GM10847 (cell line): ENCODE measurements around the gene EPHB2.

Experiments used
- POLR2A ChIP-seq: IDR thresholded peaks from 2 replicates; pipeline ENCODE4 v1.6.1; 2011; ENCODE audit not compliant: insufficient read length; ENCODE audit errors: extremely low read depth

Gene EPHB2

DNA sequence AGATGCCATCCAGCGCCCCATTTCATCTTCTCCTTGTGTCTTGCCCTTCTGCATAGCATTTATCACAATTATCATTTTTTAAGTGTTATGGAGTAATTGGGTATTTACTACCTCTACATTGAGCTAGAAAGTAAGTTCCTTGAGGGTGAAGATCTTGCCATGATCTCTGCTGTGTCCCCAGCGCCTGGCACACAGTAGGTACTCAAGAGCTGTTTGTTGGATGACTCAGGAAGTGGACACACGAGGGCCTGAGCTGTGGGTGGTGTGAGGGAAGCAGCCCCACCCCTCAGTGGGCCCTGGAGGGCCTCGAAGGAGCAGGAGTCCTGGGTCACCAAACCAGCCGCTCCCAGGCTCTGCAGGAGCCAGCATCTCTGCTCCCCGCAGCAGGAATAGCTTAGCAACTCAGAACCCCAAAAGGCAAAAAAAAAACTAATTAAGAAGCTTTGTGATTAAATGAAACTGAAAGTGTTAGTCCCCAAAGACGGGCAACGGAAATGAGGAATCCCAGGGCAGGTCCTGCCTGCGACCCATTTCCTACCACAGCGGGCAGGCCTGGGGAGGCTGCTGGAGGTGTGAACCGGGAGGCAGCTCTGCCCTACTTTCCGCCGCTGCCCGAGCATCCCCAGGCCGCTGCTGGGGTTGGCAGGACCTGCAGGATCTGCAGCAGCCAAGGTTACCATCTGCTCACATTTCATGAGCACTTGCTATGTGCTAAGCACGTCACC lies 174.3 kb downstream of the EPHB2 start:
- TF ChIP-seq POLR2A = no peak

DNA sequence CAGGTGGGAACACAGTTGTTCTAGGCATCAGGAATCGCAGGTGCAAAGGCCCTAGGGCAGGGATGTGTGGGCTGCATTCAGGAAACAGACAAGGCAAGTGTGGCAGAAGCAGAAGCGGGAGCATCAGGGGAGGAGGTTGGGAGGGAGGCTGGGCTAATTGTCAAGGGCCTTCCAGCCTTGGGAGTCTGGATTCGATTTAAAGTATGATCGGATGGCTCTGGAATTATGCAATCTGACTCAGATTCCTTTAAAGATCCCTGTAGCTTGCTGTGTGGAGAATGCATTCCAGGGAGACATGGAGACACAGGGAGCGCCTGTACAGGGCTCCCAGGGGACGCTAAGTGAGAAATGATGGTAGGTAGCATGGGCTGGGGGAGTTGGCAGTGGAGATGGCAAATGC lies 175.6 kb downstream of the EPHB2 start:
- TF ChIP-seq POLR2A = no peak

DNA sequence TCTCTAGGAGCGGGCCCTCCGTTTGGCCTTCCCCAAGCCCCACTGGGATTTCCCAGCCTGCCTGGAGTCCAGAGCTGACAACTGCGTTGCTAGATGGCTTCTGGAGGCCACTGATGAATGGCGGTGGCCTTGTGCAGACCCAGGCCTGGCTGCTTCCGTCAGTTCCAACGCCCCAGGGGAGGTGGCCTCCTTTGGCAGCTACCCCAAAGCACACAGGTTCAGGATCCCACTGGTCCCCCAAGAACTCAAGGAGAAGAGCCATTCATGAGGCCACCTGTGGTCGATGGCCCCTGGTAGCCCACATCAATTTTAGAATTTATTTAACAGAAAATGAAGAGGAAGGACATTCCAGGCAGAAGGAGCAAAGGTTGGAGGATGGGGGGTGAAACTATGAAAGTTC lies 176.9 kb downstream of the EPHB2 start:
- TF ChIP-seq POLR2A = no peak

DNA sequence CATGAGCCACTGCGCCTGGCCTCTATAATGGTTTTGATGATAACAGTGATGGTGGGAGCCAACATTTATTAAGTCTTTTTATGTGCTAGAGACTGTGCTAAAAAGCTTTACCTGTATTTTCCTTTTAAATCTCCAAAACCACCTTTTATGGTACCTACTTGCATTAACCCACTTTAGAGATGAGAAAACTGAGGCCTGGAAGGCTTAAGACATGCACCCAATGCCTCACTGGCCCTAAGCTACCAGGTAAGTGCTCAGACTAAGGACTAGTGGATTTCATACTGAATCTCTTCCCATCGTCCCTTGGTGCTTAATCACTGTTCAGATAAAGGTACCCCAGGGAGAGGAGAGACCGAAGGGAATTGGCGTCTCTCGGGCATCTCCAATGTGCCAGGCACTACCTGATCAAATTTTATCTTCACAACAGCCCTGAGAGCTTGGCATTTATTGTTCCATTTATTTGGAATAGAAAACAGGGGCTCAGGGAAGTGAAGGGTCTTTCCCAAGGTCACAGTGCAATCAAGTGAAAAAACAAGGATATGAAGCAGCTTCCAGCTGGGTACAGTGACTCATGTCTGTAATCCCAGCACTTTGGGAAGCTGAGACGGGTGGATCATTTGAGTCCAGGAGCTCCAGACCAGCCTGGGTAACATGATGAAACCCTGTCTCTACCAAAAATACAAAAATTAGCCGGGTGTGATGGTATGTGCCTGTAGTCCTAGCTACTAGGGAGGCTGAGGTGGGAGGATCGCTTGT lies 177.9 kb downstream of the EPHB2 start:
- TF ChIP-seq POLR2A = no peak

DNA sequence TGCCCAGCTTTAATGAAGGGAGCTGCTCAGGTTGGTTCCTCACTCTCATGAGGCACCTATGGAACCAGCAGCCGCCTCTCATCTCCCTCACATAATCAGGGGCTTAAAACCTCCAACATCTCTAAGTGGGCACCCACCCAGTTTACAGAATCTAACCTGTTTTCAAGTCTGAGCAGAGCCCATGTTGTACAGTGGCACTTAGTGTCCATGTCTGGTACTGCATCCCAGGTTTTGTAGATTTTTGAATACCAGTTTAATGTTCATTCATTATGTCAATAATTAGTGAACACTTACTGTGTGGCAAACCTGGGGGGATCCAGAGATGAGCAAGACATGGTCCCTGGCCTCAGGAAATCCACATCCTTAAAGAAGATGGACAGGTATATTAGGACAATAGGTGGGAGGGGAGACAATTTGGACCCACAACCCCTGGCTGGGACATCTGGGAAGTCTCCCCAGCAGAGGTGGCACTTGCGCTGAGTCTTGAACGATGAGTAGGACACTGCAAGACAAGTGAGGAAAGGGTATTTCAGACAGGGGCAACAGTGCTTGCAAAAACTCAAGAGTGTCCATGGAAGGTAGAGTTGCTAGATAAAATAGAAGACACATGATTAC lies 178.7 kb downstream of the EPHB2 start:
- no peak for TF ChIP-seq POLR2A

DNA sequence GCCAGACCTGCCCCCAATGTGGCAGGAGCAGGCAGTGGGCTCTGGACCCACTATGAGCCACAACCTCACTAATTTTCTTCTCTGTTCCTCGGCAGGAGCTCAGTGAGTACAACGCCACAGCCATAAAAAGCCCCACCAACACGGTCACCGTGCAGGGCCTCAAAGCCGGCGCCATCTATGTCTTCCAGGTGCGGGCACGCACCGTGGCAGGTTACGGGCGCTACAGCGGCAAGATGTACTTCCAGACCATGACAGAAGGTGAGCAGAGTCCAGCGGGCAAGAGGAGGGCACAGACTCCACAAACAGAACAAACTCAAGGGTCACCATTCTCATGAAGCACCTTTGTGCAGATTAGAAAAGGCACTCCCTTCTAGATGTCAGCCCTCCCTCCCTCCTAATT lies 182.2 kb downstream of the EPHB2 start:
- no peak for TF ChIP-seq POLR2A

DNA sequence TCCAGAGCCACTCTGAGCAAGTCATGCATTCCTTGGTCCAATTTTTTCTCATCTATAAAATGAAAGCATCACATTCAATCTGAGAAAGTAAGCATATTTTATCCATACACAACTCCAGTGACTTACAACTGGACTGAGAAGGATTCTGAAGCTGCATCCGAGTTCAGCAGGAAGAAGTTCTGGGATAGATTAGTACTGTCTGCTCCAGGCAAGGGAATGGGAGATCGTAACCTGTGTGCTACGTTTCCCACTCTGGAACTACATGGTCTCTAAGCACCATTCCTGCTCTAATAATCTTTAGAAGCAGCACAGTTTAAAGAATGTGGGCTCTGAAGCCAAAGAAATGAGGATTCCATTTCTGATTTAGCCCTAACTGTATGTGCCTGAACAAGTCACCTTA lies 182.7 kb downstream of the EPHB2 start:
- TF ChIP-seq POLR2A = no peak

DNA sequence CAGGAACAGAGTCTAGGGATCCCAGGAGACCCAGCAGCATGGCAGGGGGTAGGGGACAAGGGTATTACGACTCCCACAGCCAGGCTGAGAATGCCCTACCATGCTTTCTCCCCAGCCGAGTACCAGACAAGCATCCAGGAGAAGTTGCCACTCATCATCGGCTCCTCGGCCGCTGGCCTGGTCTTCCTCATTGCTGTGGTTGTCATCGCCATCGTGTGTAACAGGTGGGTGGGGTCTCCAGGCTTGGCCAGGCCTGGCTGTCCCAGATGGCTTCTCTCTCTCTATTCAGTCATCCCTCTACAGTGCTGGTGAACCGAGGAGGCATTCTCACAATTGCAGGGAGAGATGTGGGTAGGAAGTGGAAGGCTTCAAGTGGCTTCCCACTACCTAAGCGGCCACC lies 184.7 kb downstream of the EPHB2 start:
- TF ChIP-seq POLR2A = no peak

DNA sequence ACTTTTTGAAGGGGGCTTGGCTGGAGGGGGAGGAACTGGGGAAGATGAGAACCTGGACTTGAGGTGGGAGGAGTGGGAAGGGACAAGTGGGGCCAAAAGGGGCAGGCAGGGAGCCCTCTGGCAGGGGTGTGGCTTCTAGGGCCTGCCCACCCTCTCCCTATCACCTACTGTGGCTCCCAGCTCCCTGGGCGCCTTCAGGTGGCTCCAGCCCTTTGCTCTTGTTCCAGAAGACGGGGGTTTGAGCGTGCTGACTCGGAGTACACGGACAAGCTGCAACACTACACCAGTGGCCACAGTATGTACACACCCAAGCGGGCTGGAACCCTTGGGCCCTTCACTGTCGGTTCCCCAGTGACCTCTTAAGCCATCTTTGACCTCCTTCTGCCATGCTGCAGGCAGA lies 185.5 kb downstream of the EPHB2 start:
- TF ChIP-seq POLR2A = no peak

DNA sequence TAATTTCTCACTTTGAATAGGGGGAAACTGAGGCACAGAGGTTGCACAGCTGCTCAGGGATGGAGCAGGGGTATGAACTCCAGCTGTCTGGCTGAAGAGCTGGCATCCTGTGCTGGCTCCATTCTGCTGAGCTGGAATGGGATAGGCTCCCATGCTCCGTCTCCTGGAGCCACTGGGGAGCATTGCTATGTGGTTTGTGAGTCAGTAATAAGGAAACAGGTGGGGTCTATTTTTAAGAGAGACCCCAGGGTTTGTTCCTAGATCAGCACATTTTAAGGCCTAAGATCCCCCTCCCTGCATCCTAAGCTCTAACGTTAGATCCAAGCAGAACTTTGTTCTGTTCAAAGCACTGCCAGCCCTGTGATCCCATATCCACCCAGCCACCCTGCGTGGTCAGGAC lies 189.8 kb downstream of the EPHB2 start:
- TF ChIP-seq POLR2A = no peak

DNA sequence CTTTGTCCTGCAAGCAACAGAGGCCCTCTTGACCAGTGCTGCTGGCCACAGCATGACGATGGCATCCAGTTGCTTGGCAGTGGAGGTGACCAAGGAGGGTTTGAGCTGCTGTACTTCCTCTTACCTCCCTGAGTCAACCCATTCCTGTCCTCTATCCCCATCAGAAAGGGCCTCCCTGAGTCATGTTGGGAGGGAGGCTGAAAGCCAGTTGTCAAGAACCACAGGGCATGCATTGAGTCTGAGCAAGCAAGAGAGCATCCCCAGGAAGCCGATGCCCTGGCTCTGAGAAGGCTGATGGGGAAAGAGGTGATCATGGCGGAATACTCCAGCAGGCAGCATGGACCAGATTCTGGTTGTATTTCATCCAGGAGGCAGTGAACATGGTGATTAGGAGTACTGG lies 192.5 kb downstream of the EPHB2 start:
- no peak for TF ChIP-seq POLR2A

DNA sequence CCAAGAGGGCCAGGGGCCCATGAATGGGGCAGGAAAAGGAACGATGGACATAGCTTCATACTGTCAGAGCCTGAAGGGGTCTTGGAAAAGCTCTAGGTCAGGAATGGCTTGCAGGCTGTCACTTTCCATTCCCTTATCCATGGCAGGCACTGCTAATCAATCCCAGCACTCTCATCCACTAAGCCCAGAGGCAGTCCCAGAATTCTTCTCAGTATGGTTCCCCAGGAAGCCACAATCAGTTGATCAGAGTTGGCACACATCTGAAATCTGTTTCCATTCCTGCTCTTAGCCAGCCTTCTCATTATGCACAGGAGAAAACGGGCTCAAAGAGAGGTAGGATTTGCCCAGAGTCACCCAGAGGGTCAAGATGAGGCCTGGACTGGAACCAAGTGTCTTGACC lies 196.3 kb downstream of the EPHB2 start:
- no peak for TF ChIP-seq POLR2A

DNA sequence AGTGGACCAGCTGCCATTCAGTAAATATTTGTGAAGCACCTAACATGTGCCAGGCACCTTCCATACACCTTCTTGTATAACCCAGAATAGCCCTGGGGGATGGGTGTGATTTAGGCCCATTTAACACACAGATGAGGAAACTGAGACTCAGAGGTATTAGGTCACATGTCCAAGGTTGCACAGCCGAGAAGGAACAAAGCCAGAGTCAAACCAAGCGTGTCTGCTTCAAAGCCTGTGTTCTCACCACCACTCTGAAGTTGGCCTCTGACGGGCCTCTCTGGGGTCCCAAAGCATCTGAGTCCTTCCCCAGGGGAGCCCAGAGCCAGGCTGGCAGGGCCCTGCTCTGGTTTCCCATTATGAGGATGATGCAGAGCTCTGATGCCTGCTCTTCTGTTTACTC lies 196.9 kb downstream of the EPHB2 start:
- TF ChIP-seq POLR2A = no peak

DNA sequence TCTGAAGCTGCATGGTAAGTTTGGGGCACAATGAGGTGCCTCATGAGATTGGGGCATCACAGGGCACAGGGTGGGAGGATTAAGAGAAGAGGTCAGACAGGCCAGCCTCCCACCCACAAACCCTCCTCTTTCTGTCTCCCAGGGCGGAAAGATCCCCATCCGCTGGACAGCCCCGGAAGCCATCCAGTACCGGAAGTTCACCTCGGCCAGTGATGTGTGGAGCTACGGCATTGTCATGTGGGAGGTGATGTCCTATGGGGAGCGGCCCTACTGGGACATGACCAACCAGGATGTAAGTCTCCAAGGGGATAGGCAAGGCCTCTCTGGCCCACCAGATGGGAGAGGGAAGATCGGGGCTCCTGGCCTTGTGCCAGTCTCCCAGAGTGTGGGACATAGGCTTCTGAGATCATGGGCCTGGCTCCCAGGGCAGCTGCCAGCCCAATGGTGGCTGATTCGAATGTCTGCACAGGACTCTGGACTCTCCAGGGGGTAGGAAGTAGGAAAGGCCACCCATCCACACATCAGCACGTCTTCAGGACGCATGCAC lies 198.3 kb downstream of the EPHB2 start:
- no peak for TF ChIP-seq POLR2A

DNA sequence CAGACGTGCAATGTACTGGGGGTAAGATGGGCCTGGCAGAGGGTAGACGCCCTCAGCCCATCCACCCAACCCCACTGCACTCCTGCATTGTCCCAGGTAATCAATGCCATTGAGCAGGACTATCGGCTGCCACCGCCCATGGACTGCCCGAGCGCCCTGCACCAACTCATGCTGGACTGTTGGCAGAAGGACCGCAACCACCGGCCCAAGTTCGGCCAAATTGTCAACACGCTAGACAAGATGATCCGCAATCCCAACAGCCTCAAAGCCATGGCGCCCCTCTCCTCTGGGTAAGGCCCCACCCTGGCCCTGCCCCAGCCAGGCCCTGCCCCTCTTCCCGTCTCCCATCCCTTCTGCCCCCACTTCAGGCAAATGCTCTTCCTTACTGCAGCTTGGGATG lies 199.6 kb downstream of the EPHB2 start:
- no peak for TF ChIP-seq POLR2A
